Muscle of leg (tissue), 16 donors: ENCODE results near the gene DCTN5. TPM values are rescaled to one million over a fixed set of nuclear protein-coding genes. Genes with fewer than 3 reads are reported as not detected.

ENCODE experiments used
- DNase-seq: peaks from one replicate; pipeline ENCODE4 v3.0.0; 2013
- H3K27ac ChIP-seq: one replicate; pipeline ENCODE4 v1.5.1; 2013; ENCODE audit warnings: mild to moderate bottlenecking, low read length, control low read depth
- H3K27me3 ChIP-seq: one replicate; pipeline ENCODE4 v1.6.1; 2013; ENCODE audit warnings: low read length; ENCODE audit not compliant: control insufficient read depth, insufficient read depth
- H3K36me3 ChIP-seq: one replicate; pipeline ENCODE4 v1.6.1; 2013; ENCODE audit warnings: low read length; ENCODE audit not compliant: control insufficient read depth, insufficient read depth
- H3K4me1 ChIP-seq: one replicate; pipeline ENCODE4 v1.6.1; 2013; ENCODE audit warnings: low read length; ENCODE audit not compliant: control insufficient read depth, insufficient read depth
- H3K4me3 ChIP-seq: one replicate; pipeline ENCODE4 v1.5.1; 2013; ENCODE audit warnings: low read length, control low read depth
- H3K9me3 ChIP-seq: replicated peaks from 2 replicates; pipeline ENCODE4 v1.6.1; 2013; ENCODE audit warnings: low read depth, low read length; ENCODE audit not compliant: control insufficient read depth
- WGBS: methylation state at CpG from one replicate; pipeline ENCODE4 v1.1.5; 2013; ENCODE audit warnings: missing lambda C conversion rate; ENCODE audit not compliant: insufficient coverage; 5-methylcytosine and 5-hydroxymethylcytosine counted together
- long read RNA-seq, 11 donors: transcript quantifications; one replicate each; lab custom pipeline, GENCODE V29; 2026
- polyA plus RNA-seq, 8 donors: library from polyadenylated mRNA; unstranded; fragments of 120-200 nt; gene quantifications; one replicate each; pipeline versions ENCODE4 v1.2.1 to v1.2.3, GENCODE V29; 2013; ENCODE audit warnings: inconsistent platforms in 1 of 8, low replicate concordance in 1 of 8; ENCODE audit not compliant: insufficient read length in 8 of 8, insufficient read depth in 1 of 8
- total RNA-seq: library from RNA; stranded (reverse); fragments of 120-200 nt; gene quantifications from one replicate; pipeline ENCODE4 v1.2.4, GENCODE V29; 2013

The DCTN5 gene
- total RNA-seq: 33.6 TPM
- polyA plus RNA-seq: 10 to 100 TPM; 33.2 to 47.3 (median 42.2) TPM
- long read RNA-seq, donor 1, full-length matches to known transcripts: 17 of 17 reads
- long read RNA-seq, donor 1, partial matches to known transcripts: 0 of 17 reads
- long read RNA-seq, donor 1, other reads (novel, unspliced or antisense): 0 of 17 reads
- long read RNA-seq, donor 2, full-length matches to known transcripts: 4 of 4 reads
- long read RNA-seq, donor 2, partial matches to known transcripts: 0 of 4 reads
- long read RNA-seq, donor 2, other reads (novel, unspliced or antisense): 0 of 4 reads
- long read RNA-seq, donor 3, full-length matches to known transcripts: 45 of 45 reads
- long read RNA-seq, donor 3, partial matches to known transcripts: 0 of 45 reads
- long read RNA-seq, donor 3, other reads (novel, unspliced or antisense): 0 of 45 reads
- long read RNA-seq, donor 4, full-length matches to known transcripts: 22 of 22 reads
- long read RNA-seq, donor 4, partial matches to known transcripts: 0 of 22 reads
- long read RNA-seq, donor 4, other reads (novel, unspliced or antisense): 0 of 22 reads
- long read RNA-seq, donor 5, full-length matches to known transcripts: 72 of 72 reads
- long read RNA-seq, donor 5, partial matches to known transcripts: 0 of 72 reads
- long read RNA-seq, donor 5, other reads (novel, unspliced or antisense): 0 of 72 reads
- long read RNA-seq, donor 6, full-length matches to known transcripts: 54 of 54 reads
- long read RNA-seq, donor 6, partial matches to known transcripts: 0 of 54 reads
- long read RNA-seq, donor 6, other reads (novel, unspliced or antisense): 0 of 54 reads
- long read RNA-seq, donor 7, full-length matches to known transcripts: 49 of 49 reads
- long read RNA-seq, donor 7, partial matches to known transcripts: 0 of 49 reads
- long read RNA-seq, donor 7, other reads (novel, unspliced or antisense): 0 of 49 reads
- long read RNA-seq, donor 8, full-length matches to known transcripts: 23 of 23 reads
- long read RNA-seq, donor 8, partial matches to known transcripts: 0 of 23 reads
- long read RNA-seq, donor 8, other reads (novel, unspliced or antisense): 0 of 23 reads
- long read RNA-seq, donor 9, full-length matches to known transcripts: 37 of 37 reads
- long read RNA-seq, donor 9, partial matches to known transcripts: 0 of 37 reads
- long read RNA-seq, donor 9, other reads (novel, unspliced or antisense): 0 of 37 reads
- long read RNA-seq, donor 10, full-length matches to known transcripts: 49 of 49 reads
- long read RNA-seq, donor 10, partial matches to known transcripts: 0 of 49 reads
- long read RNA-seq, donor 10, other reads (novel, unspliced or antisense): 0 of 49 reads
- long read RNA-seq, donor 11, full-length matches to known transcripts: 26 of 26 reads
- long read RNA-seq, donor 11, partial matches to known transcripts: 0 of 26 reads
- long read RNA-seq, donor 11, other reads (novel, unspliced or antisense): 0 of 26 reads

DNA sequence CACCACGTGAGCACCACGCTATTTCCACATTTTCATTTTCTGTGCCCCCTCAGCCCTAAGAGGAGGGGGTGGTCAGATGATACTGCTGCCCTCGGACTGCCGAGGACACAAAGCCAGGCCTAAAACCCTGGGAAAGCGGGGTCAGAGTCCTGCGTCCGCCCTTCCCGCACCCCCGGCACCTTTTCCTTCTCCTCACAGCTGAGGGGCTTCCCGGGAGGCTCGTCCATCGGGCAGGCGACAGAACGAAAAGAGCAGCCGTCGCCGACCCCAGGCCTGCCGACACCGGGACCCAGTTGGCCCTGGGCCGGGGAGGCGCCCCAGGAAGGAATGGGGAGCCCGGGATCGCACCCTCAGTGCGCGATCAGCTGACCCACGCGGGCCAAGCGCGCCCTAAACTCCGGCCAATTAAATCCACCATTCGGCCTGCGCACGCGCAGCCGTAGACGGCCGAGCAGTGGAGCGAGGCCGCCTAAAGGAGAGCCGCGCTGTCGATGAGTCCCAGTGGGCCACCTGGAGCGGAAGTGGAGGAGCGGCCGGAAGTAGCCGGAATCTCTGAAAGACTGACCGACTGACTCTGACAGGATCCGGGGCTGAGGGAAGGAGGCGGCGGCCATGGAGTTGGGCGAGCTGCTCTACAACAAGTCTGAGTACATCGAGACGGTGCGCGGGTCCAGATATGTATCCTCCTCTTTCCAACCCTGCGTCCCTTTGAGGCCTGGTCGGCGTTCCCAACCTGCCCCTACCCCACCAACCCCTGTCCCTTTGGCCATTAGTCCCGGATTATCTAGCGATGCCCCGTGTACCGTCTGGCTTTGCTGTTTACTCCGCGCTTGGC lies at the start of gene DCTN5, which contains the start of gene PALB2:
Gene DCTN5 (plus strand): TSS at position 536 of the 835 bp plus-strand sequence. CDS start 77 bp downstream, at position 613.
Gene PALB2 (minus strand): TSS at position 380 of the 835 bp plus-strand sequence. CDS start 153 bp downstream, at position 227.
- H3K36me3 ChIP-seq: peaks cover 7% of the 10 kb centered on the region
- H3K27ac ChIP-seq: peak within 1 kb of the TSS; percentile 92
- H3K4me1 ChIP-seq: peaks cover 16% of the 10 kb centered on the region
- H3K4me3 ChIP-seq: peak within 1 kb of the TSS; percentile 98
- WGBS: under 1% methylated on average over 46 of the region's 64 CpGs
- no peaks in the 10 kb centered on the region for H3K9me3 ChIP-seq
- no peaks in the 10 kb centered on the region for H3K27me3 ChIP-seq
- DNase-seq: peak; percentile 98

DNA sequence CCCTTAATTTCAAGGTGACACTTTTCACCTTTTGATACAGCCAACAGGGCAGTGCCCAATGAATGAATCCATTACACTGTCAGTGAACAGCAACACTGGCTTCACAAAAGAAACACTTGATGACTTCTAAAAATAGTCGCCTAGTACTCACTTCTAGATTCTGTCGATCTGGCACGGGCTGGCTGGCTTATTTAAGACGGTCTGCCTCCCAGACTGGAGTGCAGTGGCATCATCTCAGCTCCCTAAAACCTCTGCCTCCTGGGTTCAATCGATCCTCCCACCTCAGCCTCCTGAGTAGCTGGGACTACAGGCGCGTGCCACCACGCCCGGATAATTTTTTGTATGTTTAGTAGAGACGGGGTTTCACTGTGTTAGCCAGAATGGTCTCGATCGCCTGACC lies 47.1 kb upstream of the DCTN5 start:
- Histone ChIP-seq H3K36me3 (peaks cover 34% of the 10 kb centered on the region), H3K27me3 (no peaks in the 10 kb centered on the region), H3K9me3 (no peaks in the 10 kb centered on the region), H3K27ac (no peak overlapping the region), H3K4me1 (peaks cover 17% of the 10 kb centered on the region), H3K4me3 (no peak overlapping the region)
- 93% methylated on average over 12 of the region's 12 CpGs for WGBS
- no peak for DNase-seq

DNA sequence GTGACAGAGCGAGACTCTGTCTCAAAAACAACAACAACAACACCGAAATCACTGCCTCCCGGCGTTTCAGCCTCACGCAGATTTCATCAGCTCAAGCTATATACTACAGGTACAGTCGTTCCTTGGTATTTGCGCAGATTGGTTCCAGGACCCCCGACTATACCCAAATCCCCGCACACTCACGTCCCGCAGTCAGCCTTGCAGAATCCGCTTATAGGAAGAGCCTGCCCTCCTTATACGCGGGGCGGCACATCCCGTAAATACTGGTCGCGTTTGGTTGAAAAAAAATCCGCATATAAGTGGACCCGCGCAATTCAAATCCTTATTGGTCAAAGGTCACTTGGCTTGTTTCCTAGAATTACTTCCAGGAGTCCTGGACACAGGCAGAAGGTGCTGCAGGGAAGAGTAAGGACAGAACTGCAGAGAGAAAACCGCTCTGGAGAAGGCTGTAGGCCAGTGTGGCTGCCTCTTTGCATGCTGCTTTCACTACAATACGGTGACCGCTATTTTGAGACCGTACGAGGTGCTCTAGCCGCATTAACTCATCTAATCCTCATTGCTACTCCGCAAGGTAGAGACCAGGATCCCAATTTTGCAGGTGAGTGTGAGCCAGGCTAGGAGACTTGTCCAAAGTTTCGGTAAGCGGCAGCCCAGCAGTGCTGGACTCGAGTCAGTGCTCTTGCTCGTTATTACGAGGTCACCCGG lies 45.9 kb upstream of the DCTN5 start:
- 15% methylated on average over 32 of the region's 34 CpGs for WGBS
- peak; percentile 11 for DNase-seq
- no peaks in the 10 kb centered on the region for H3K27me3 ChIP-seq
- H3K27ac ChIP-seq: no peak overlapping the region
- H3K9me3 ChIP-seq: no peaks in the 10 kb centered on the region
- peak overlapping the region; percentile 95 for H3K4me3 ChIP-seq
- peaks cover 29% of the 10 kb centered on the region for H3K36me3 ChIP-seq
- H3K4me1 ChIP-seq: peaks cover 17% of the 10 kb centered on the region

DNA sequence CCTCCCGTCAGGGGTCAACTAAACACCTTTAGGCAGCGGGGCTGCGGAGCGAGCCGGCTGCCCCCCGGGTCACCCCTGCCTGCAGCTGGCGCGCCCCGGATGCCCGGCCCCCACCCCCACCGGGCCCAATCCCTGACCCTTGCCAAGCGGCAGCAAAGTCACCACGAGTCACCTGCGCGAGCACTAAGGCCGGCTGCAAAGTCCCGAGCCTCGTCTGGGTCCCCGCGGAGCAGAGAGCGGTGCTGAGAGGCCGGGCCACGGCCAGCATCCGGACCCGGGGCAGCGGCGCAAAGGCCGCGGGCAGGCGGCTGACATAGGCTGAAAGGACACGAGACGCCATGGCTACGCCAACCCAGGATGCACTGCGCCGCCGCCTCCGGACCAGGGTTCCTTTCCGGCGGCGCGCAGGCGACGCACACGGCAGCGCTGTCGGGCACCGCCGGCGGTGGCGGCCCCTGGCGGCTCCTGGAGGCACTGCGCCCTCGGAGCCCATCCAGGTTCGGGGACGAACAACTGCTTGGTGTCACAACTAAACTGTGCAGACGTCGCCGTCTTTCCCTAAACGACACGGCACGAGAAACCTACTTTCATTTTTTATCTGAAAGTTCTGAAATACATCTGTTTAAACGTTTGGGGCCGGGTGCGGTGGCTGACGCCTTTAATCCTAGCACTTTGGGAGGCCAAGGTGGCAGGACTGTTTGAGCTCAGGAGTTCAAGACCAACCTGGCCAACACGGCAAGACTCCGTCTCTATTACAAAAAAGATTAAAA lies 45.1 kb upstream of the DCTN5 start, which contains the start of gene NDUFAB1:
Gene NDUFAB1 (minus strand): TSS at position 366 of the 770 bp plus-strand sequence. CDS start 26 bp downstream, at position 340.
- peak within 1 kb of the TSS; percentile 72 for H3K27ac ChIP-seq
- peaks cover 22% of the 10 kb centered on the region for H3K36me3 ChIP-seq
- no peaks in the 10 kb centered on the region for H3K27me3 ChIP-seq
- no peaks in the 10 kb centered on the region for H3K9me3 ChIP-seq
- H3K4me3 ChIP-seq: peak within 1 kb of the TSS; percentile 95
- under 1% methylated on average over 58 of the region's 67 CpGs for WGBS
- H3K4me1 ChIP-seq: peaks cover 17% of the 10 kb centered on the region
- DNase-seq: peak; percentile 95

DNA sequence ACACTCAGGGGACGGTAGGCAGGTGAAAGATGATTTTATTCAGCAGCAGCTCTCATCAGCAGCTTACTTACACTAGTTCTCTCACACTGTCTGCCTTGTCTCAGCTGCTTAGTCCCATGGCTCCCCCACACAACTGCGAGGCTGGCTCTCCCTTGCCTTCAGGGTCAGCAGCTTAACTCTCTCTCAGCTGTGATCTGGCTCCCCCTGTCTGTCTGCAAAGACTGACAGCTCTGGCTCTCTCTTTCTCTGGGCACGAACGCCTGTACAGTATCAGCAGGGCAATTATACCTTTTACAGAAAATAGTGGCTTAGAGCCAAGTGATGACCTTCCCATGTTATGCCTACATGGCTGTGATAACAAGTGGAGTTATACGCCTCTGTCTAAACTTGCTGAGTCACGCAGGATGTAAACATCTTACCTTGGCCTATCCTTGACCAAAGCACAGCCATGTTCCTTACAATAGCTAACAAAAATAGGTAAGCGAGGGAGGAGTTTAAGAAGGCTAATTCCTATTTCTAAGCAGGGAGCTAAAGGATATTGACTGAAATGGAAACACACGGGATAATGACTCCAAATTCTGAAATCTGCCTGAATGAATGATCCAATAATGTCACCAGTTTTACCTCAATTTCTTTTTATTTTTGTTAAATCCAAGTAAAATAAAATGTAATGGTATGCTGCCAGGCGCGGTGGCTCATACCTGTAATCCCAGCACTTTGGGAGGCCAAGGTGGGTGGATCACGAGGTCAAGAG lies 44.1 kb upstream of the DCTN5 start:
- Histone ChIP-seq H3K27me3 (no peaks in the 10 kb centered on the region), H3K36me3 (peaks cover 12% of the 10 kb centered on the region), H3K9me3 (no peaks in the 10 kb centered on the region), H3K27ac (peak overlapping the region; percentile 29), H3K4me3 (no peak overlapping the region), H3K4me1 (peaks cover 17% of the 10 kb centered on the region)
- 76% methylated on average over 3 of the region's 11 CpGs for WGBS
- peak; percentile 15 for DNase-seq

DNA sequence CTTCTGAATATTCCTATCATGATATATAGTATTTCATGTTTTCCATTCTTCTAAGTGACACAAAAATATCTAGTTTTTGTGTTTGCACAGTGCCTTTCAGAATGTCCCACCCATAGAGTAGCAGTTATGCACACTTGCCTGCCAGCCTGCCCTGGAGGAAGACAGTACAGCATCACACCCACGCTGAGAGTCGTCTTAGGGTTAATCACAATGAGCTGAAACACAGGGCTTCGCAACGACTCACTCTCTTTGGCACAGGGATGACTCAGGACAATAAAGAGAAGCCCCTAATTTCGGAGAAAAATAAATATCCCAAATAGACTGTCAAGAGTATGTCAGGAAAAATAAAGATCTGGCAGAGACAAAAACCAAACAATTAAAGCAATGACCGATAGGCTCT lies 33.5 kb upstream of the DCTN5 start:
- Histone ChIP-seq H3K27me3 (no peaks in the 10 kb centered on the region), H3K36me3 (peaks cover 21% of the 10 kb centered on the region), H3K4me1 (no peaks in the 10 kb centered on the region), H3K4me3 (no peak overlapping the region), H3K9me3 (no peaks in the 10 kb centered on the region), H3K27ac (no peak overlapping the region)
- 100% methylated on average over 3 of the region's 6 CpGs for WGBS
- DNase-seq: no peak

DNA sequence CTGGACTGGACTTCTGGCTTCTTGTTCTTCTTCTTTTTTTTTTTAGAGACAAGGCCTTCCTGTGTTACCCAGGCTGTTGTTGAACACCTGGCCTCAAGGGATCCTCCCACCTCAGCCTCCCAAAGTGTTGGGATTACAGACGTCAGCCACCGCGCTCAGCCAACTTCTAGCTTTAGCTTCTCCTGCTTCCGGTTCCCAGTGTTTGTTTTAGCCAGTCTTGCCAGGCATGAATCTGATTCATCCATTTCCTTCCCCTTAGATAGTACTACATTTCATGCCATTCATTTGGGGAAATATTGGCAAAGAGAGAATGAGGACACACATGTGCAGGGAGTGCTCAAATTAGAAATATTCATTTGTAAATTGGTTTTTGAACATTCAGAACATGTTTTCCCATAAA lies 33.1 kb upstream of the DCTN5 start:
- 60% methylated on average over 1 of the region's 4 CpGs for WGBS
- H3K4me3 ChIP-seq: no peak overlapping the region
- H3K9me3 ChIP-seq: no peaks in the 10 kb centered on the region
- H3K27me3 ChIP-seq: no peaks in the 10 kb centered on the region
- H3K27ac ChIP-seq: no peak overlapping the region
- no peaks in the 10 kb centered on the region for H3K4me1 ChIP-seq
- DNase-seq: no peak
- peaks cover 21% of the 10 kb centered on the region for H3K36me3 ChIP-seq
